BE2C (cell line): Measurements from ENCODE around the gene NDEL1.

Experiments used
- DNase-seq: peaks from one replicate; pipeline ENCODE4 v3.0.0-alpha.2; 2020
- H3K27me3 ChIP-seq: fragments of 250-450 bp; sonication (Bioruptor Pico); 2 replicates; pipeline ENCODE4 v1.5.1; 2020; ENCODE audit warnings: mild to moderate bottlenecking
- H3K36me3 ChIP-seq: fragments of 250-450 bp; sonication (Bioruptor Pico); 2 replicates; pipeline ENCODE4 v1.5.1; 2020; ENCODE audit warnings: mild to moderate bottlenecking
- H3K4me1 ChIP-seq: fragments of 250-450 bp; sonication (Bioruptor Pico); 2 replicates; pipeline ENCODE4 v1.5.1; 2020
- H3K4me3 ChIP-seq: 2 replicates; pipeline ENCODE4 v1.5.1; 2011; ENCODE audit warnings: low read depth, low read length
- H3K9me3 ChIP-seq: fragments of 250-450 bp; sonication (Bioruptor Pico); 2 replicates; pipeline ENCODE4 v1.5.1; 2020
- TF ChIP-seq, protein P1 (sequence below): IDR thresholded peaks from 2 replicates; pipeline ENCODE4 v1.5.1; 2012; ENCODE audit warnings: mild to moderate bottlenecking, low read depth, low read length

NDEL1 gene

DNA sequence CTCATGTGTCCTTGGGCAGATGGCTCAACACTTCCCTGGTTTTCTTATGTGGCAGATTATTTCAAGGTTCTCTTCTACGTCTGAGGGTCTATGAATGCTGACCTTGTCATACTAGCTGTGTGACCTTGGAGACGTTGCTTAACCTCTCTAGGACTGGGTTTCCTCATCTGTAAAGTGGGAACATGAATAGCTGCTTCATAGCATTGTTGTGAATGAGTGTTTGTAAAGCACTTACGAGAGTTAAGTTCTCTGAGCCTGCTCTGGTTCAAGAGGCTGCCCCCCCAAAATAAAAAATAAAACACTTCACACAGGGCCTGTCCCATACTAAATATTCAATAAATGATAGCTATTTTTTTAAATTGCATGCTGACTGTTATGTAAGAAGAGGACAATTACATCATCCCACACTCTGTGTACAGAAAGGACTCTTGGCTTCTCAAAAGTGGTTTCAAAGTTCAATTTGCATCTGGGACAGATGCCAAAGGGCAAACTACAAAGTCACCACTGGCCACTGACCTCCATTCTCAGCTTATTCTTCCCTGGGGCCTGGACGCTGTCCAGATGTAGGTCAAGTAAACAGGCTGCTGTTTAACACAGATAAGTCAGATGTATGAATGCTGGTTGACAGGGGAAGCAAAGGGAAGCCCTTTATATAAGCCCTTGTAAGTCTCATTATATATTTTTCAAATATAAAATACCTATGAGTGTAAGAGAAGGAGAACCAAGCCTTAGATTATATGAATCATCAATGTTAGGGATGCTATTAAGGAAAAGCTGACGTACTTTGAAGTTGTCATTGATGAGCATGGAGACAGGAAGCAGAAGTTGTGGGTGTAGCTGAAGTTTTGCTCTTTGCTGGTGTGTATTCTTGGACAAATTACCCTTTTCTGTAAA lies 15.4 kb upstream of the NDEL1 start:
- Histone ChIP-seq H3K27me3 (no peaks in the 10 kb centered on the region), H3K4me1 (no peaks in the 10 kb centered on the region), H3K4me3 (no peak overlapping the region), H3K36me3 (no peaks in the 10 kb centered on the region), H3K9me3 (no peaks in the 10 kb centered on the region)
- no peak for DNase-seq
- TF ChIP-seq, protein P1, sequence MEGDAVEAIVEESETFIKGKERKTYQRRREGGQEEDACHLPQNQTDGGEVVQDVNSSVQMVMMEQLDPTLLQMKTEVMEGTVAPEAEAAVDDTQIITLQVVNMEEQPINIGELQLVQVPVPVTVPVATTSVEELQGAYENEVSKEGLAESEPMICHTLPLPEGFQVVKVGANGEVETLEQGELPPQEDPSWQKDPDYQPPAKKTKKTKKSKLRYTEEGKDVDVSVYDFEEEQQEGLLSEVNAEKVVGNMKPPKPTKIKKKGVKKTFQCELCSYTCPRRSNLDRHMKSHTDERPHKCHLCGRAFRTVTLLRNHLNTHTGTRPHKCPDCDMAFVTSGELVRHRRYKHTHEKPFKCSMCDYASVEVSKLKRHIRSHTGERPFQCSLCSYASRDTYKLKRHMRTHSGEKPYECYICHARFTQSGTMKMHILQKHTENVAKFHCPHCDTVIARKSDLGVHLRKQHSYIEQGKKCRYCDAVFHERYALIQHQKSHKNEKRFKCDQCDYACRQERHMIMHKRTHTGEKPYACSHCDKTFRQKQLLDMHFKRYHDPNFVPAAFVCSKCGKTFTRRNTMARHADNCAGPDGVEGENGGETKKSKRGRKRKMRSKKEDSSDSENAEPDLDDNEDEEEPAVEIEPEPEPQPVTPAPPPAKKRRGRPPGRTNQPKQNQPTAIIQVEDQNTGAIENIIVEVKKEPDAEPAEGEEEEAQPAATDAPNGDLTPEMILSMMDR, result no peak

DNA sequence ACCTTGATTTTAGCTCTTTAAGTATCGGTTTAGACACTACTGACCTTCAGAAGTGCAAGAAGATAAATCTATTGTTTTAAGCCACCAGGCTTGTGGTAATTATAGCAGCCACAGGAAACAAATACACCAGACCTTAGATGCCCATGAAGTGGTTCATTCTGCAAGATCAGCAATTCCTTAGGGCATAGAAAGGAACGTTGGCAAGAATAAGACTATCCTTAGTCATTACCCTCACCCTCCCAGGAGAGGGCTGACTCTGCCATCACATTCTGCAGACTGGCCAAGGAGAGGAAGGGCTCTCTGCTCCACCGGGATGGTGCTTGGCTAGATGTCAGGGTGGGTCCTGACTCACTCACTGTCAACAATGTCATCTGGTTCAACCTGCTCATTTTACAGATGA lies 14.1 kb upstream of the NDEL1 start:
- no peak for DNase-seq
- Histone ChIP-seq H3K4me3 (no peak overlapping the region), H3K27me3 (no peaks in the 10 kb centered on the region), H3K4me1 (no peaks in the 10 kb centered on the region), H3K36me3 (no peaks in the 10 kb centered on the region), H3K9me3 (no peaks in the 10 kb centered on the region)
- TF ChIP-seq, protein P1, result no peak

DNA sequence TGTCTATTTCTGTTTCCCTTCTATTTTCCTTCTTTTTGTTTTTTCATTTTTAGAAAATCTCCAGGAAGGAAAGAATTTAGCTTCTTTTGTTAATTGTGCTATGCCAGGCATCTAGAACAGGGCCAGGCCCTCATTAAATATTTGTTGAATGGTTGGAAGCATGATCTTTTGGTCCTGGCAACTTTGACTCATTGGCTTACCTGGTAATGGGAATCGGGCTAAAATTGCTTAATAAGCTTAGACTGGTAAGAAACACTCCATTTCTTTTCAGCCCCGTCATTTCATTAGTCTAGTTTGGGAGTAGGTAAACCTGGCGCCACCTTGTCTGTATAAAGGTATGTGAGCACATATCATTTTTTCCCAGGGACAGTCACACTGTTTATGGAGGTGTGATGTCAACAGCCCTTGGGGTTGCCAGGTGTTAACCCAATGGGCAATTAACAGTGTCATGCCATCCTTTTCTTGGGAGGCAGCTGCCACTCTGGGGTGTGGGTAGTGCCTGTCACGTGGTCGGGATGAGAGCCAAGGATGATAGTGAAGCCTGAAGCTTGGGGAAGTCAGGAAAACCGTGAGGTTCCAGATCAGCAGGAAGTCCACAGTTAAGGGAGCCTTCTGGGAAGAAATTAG lies 9.5 kb upstream of the NDEL1 start:
- no peak overlapping the region for H3K4me3 ChIP-seq
- no peaks in the 10 kb centered on the region for H3K9me3 ChIP-seq
- H3K36me3 ChIP-seq, result no peaks in the 10 kb centered on the region
- H3K27me3 ChIP-seq, result no peaks in the 10 kb centered on the region
- TF ChIP-seq, protein P1, result no peak
- no peak for DNase-seq
- H3K4me1 ChIP-seq, result 0 out of 2 replicates have a peak, but pooled peaks cover 1% of the 10 kb centered on the region

DNA sequence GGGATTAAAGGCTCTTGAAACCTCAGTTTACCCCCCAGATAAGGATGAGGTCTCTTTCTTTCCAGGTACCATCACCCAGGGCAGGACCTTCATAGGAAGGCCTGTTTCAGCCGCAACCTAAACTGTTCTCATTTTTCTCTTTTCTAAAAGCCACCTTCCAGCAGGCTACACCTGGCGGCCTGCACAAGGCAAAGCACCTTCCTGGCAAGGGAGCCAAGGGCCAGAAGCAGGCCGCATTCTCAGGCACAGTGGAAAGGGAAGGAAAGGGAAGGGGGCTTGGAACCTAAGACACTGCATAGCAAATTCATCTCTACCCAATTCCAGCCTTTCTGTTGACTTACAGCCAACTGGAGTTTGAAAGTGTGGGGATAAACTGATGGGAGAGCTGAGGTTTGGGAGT lies 8.9 kb upstream of the NDEL1 start:
- DNase-seq, result no peak
- Histone ChIP-seq H3K36me3 (no peaks in the 10 kb centered on the region), H3K27me3 (no peaks in the 10 kb centered on the region), H3K4me1 (0 out of 2 replicates have a peak, but pooled peaks cover 3% of the 10 kb centered on the region), H3K9me3 (no peaks in the 10 kb centered on the region), H3K4me3 (no peak overlapping the region)
- TF ChIP-seq, protein P1, result no peak

DNA sequence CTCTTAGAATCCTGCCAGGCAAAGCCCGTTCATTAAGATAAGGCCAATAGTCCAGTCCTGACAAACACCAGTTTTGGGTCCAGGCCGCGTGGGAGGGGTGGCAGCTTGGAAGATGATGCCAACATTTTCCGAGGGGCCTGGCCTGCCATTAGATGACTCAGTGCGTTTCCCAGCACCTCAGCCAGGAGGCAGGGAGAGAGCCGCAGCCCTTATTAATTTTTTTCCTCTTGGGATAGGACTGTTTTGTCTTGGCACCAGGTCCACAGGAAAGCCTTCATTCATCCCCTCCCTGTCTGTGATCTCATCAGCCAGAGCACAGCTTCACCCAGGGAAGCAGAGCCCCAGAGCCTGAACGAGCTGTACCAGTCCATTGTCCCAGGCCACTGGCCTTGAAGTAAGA lies 4.7 kb upstream of the NDEL1 start:
- Histone ChIP-seq H3K36me3 (no peaks in the 10 kb centered on the region), H3K9me3 (no peaks in the 10 kb centered on the region), H3K4me1 (0 out of 2 replicates have a peak, but pooled peaks cover 5% of the 10 kb centered on the region), H3K4me3 (no peak overlapping the region), H3K27me3 (no peaks in the 10 kb centered on the region)
- DNase-seq, result peak; percentile 43
- TF ChIP-seq, protein P1, result no peak; the same call in 1 of the 2 replicates
